Lower lobe of right lung (tissue), 2 donors: ENCODE data around the gene ABCB10. TPM values are rescaled to one million over a fixed set of nuclear protein-coding genes. Genes with fewer than 3 reads are reported as not detected.

ENCODE experiments used
- ATAC-seq, 2 donors: fragments of 200-7000 bp; cut with Tn5 transposase; one replicate each; pipeline ENCODE4 v1.9.1; 2020 to 2022; ENCODE audit warnings: mild to moderate bottlenecking in 2 of 2, moderate library complexity in 2 of 2
- DNase-seq: peaks from one replicate; pipeline ENCODE4 v3.0.0-alpha.2; 2020
- H3K27ac ChIP-seq: fragments of 200-600 bp; one replicate; pipeline ENCODE4 v1.8.0; 2022
- H3K27me3 ChIP-seq: fragments of 200-600 bp; one replicate; pipeline ENCODE4 v1.8.0; 2022; ENCODE audit warnings: low read depth
- H3K36me3 ChIP-seq: fragments of 200-600 bp; one replicate; pipeline ENCODE4 v1.8.0; 2022; ENCODE audit warnings: mild to moderate bottlenecking
- H3K4me1 ChIP-seq: fragments of 200-600 bp; one replicate; pipeline ENCODE4 v1.8.0; 2022
- H3K4me3 ChIP-seq: fragments of 200-600 bp; one replicate; pipeline ENCODE4 v1.8.0; 2022; ENCODE audit warnings: mild to moderate bottlenecking
- H3K9me3 ChIP-seq: fragments of 200-600 bp; one replicate; pipeline ENCODE4 v1.8.0; 2022
- CTCF ChIP-seq: fragments of 200-600 bp; IDR thresholded peaks from one replicate; pipeline ENCODE4 v1.8.0; 2022; ENCODE audit warnings: antibody characterized with exemption, mild to moderate bottlenecking
- intact Hi-C: fragments of 100-400 bp; cut with DNase I; formaldehyde crosslinking; loops from one replicate; pipeline ENCODE4 v1.11.0; 2022
- total RNA-seq: library from RNA; stranded (reverse); fragmentation: NEBNext Ultra II Directional; extraction: Animal tissue kit (Norgen Biotek cat#: 25700); gene quantifications from one replicate; pipeline ENCODE4 v1.2.1, GENCODE V29; 2021
- donor health status: DM: no; HTN: yes; CAD: no; lungs with severe emphysema.

Gene ABCB10
- total RNA-seq, 1 donor from 2014 or later = 17.8 TPM

- no peaks in the 10 kb centered on the region for H3K36me3 ChIP-seq
- H3K4me3 ChIP-seq = no peak overlapping the region
- intact Hi-C loops = no loop called here
- ATAC-seq (no peak), DNase-seq (no peak)
- H3K27ac ChIP-seq = no peak overlapping the region
- H3K4me1 ChIP-seq = no peaks in the 10 kb centered on the region
- H3K9me3 ChIP-seq = no peaks in the 10 kb centered on the region
- TF ChIP-seq CTCF = no peak
- no peaks in the 10 kb centered on the region for H3K27me3 ChIP-seq
Measured at GRCh38 chr1:229570891-229571516, 12.5 kb upstream of the ABCB10 start.

GRCh38 chr1:229570305-229570704, 11.8 kb upstream of the ABCB10 start:
- Histone ChIP-seq H3K4me1 (no peaks in the 10 kb centered on the region), H3K27ac (no peak overlapping the region), H3K27me3 (no peaks in the 10 kb centered on the region), H3K4me3 (no peak overlapping the region), H3K36me3 (no peaks in the 10 kb centered on the region), H3K9me3 (no peaks in the 10 kb centered on the region)
- ATAC-seq = no peak
- intact Hi-C loops = no loop called here
- TF ChIP-seq CTCF = no peak
- DNase-seq = no peak

- Histone ChIP-seq H3K27ac (no peak overlapping the region), H3K4me3 (no peak overlapping the region), H3K27me3 (no peaks in the 10 kb centered on the region), H3K36me3 (no peaks in the 10 kb centered on the region), H3K9me3 (no peaks in the 10 kb centered on the region), H3K4me1 (peaks cover 11% of the 10 kb centered on the region)
- no peak for DNase-seq
- intact Hi-C loops = no loop called here
- ATAC-seq = no peak
- no peak for TF ChIP-seq CTCF
Measured at GRCh38 chr1:229567109-229567868, 8.8 kb upstream of the ABCB10 start.

GRCh38 chr1:229563701-229564100, 5.2 kb upstream of the ABCB10 start:
- H3K9me3 ChIP-seq = no peaks in the 10 kb centered on the region
- no peaks in the 10 kb centered on the region for H3K27me3 ChIP-seq
- intact Hi-C loops = no loop called here
- DNase-seq (no peak), ATAC-seq (peak in 1 of 2 donors; percentile 13)
- H3K36me3 ChIP-seq = no peaks in the 10 kb centered on the region
- peaks cover 16% of the 10 kb centered on the region for H3K4me1 ChIP-seq
- no peak overlapping the region for H3K27ac ChIP-seq
- no peak for TF ChIP-seq CTCF
- H3K4me3 ChIP-seq = no peak overlapping the region

GRCh38 chr1:229563241-229563640, 4.7 kb upstream of the ABCB10 start:
- Histone ChIP-seq H3K4me3 (no peak overlapping the region), H3K27ac (no peak overlapping the region), H3K27me3 (no peaks in the 10 kb centered on the region), H3K36me3 (no peaks in the 10 kb centered on the region), H3K4me1 (peaks cover 16% of the 10 kb centered on the region), H3K9me3 (no peaks in the 10 kb centered on the region)
- intact Hi-C loops = no loop called here
- ATAC-seq (no peak), DNase-seq (no peak)
- TF ChIP-seq CTCF = no peak
